ENCODE measurements around the gene FAM53A.
"Not testable (repeated sequence)": the region's sequence is repeated elsewhere in the genome, so short reads cannot be mapped to it uniquely, and the experiment has no call there.

The FAM53A gene

DNA sequence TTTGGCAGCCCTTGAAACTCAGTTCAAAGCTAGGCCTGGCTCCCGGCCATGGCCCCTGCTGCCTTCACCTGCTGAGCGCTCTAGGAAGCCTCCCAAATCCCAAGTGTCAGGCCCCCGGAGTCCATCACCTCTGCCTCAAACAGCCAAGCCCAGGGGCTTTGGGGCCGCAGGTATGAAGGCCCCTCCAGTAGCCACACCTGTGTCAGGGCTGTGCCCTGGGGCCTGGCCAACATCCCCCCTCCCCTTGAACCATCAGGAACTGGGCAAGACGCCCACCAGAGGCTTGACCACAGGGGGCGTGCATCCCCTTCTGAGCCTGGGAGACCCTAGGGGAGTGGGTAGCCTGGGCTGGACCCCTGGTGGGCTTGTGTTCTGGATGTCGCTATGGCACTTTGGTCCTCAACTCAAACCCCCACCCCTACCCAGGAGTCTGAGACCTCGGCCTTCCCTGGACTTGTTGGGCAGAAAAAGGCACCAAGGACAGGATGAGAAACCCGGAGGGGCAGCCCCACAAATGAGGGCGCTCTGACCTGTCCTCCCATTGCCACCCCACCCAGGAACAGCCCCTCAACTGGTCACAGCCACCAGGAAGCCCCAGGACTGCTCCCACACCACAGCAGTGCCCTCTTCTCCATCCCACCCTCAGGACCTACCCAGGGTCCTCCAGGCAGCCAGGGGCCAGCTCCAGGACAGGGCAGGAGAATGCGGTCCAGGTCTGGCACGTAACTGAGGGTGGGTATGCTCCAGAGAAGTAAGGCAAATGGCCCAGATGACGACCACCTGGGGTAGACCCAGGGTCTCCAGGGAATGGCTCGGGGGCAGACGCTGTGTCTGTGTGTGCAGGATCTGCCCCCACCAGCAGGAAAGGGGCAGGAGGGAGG, 32.2 kb upstream of the FAM53A start:
- DNase-seq = no peak

DNA sequence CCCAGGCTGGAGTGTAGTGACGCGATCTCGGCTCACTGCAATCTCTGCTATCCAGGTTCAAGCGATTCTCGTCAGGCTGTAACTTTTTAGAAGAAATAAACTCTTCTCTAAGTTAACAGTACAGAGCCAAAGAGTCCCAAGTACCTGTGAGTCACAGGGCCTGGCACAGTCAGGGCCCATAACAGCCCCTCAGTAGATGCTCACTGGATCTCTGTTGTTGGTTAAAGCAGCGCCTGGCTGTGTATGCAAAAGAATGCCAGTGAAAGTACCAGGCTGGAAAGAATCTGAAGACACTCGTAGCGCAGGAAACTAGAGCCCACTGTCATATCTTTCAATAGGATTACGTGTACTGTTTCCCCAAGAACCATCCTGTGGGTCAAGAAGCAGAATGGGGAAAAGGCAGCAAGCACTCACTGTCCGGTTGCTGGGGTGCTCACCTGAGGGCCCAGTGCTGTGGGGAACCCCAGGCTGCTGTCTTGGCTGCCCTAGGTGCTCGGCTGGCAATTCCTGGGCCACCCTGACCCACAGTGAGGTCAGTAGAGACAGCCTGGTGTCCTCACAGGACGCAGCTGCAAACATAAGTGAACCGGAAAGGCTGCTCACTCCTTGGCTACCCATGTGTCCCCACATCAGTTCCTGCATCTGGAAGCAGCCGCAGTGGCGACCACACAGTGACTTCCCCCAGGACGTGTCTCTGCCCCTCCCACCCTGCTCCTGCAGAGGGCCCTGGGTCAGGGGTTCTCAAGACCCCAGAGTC, 31.1 kb upstream of the FAM53A start:
- DNase-seq = no peak

DNA sequence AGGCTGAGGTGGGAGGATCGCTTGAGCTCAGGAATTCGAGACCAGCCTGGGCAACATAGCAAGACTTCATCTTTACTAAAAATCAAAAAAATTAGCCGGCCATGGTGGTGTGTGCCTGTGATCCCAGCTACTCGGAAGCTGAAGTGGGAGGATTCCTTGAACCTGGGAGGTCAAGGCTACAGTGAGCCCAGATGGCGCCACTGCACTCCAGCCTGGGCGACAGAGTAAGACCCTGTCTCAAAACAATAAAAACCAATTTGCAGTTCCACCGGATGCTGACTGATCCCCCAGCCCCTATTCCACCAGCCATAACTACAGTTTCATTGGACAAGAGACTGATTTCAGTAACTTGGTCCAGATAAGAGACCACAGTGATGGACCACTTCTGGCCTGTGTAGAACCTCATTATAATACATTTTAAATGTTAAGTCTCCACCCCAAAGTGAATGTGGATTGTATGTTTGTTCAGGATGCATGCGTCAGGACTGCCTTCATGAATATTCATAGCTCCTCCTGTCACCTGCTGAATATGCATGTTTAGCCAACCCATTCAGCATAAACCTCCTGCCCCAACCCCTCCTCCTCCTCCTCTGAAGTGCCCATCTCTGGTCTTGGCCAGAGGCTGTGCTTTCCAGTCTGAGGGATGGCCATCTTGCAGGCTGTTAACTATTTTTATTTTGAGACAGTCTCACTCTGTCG, 30.3 kb upstream of the FAM53A start:
- no peak for DNase-seq

DNA sequence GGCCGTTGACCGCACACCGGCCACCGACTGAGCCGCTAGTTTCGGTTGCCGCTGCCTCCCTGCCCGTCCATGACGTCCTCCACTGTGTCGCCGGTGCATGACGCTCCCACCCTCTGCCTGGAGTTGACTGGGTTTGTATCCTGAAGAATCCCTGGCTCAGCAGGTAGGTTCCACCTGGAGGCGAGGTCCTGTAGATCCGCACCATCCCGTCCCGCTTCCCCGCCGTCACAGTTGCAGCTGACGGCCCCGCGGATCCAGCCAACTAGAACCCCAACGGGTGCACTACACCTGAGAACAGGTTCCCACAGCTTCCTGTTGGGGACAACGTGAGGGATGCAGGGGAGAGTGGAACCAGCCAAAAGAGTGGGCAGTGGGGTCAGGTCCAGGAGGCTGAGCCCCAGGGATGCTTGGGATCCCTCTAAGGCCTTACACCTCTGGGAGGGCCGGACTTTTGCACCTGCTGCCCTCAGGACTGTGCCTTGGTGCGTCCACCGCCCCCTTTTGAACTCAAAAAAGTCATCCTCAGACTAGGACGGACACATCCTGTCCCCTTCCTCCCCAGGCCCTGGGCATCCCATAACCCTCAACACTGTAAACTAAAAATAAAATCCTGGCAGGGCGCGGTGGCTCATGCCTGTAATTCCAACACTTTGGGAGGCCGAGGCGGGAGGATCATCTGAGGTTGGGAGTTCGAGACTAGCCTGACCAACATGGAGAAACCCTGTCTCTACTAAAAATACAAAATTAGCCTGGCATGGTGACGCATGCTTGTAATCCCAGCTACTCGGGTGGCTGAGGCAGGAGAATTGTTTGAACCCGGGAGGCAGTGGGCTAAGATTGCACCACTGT, 29.1 kb upstream of the FAM53A start:
- no peak for DNase-seq

DNA sequence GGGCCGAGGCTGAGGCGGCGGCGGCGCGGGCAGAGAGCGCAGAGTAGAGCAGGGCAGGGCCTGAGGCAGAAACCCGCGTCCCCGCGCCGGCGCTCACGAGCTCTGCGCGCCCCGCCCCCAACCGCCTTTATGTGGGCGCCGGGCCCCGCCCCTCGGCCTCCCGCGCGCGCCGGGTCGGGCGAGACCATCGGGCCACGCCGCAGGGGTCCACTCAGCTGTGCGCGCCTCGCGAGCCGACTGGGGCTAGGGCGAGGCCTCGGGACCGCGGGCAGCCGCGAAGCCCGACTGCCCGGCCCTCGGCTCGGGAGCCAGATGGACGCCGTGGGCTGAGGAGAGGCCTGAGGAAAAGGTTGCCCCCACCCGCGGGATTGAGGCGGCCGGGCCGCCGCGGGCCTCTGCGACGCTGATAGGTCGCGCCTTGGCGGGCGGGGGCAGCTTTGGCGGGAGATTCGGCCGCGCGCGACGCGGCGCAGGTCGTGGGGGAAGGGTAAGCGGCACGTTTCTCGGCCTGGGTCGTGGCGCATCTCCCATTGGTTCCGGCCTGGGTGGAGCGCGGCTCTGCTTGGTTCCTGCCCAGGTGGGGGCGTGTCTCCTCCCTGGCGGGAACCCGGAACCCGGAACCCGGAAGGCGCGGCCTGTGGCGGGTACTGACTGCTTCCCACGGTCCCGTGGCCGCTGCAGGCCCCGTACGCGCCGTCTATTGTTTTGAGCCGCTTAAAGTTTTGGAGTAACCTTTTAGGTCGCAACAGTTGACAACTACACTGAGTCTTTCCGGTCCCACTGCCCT, 28.3 kb upstream of the FAM53A start, which contains the start of gene SLBP:
Gene SLBP (minus strand): TSS at position 104 of the 787 bp plus-strand sequence. CDS start 131 bp downstream, outside the sequence.
- DNase-seq = peak; percentile 56

DNA sequence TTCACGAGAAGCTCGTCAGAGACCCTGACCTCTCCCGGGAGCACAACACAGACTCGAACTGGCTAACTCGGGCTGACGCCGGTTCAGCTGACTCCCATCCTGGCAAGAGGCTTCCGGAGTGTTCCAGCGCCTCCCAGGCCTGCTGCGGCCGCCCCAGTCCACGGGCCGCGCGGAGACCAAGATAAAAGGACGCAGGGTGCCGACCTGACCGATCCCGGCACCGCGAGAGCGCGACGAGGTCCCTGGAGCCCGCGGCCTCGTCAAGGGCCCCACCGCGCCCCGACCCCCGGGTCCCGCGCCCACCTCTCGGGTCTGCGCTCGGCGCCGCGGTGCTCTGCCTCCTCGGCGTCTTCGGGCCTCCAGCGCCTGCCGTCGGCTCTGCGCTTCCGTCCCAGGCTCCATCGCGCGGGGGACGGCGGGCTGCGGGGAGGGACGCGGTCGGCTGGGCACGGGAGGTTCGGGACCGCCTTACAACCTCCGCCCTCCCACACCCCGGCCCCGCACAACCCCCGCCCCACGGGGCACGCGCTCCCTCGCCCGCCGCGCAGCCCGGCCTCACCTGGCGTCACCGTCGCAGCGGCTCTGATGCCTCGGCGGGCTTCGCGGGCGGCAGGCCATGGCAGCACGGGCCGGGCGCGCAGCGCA, 27.6 kb upstream of the FAM53A start:
- no peak for DNase-seq

DNA sequence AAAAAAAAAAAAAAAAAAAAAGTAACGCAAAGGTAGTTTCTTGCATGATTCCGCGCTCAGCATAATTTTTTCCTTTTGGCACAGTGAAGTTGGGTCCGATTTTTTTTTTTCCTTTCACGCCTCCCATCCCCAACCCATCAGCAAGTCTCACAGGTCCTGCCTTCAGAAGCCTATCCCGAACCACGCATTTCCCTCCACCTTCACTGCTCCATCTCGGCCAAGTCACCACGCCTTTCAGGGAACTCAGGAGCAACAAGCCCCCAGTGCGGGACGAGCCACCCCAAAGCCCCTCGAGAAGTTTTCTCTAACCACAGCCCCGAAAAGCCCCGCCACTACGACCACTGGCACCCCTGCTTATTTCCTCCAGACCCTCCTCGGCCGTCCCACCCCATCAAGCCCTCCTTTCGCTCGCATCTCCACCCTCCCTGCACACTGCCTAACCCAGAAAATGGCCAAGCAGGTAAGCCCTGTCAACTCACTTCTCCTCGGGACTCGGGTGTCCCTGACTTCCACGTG, 27.0 kb upstream of the FAM53A start:
- no peak for DNase-seq

DNA sequence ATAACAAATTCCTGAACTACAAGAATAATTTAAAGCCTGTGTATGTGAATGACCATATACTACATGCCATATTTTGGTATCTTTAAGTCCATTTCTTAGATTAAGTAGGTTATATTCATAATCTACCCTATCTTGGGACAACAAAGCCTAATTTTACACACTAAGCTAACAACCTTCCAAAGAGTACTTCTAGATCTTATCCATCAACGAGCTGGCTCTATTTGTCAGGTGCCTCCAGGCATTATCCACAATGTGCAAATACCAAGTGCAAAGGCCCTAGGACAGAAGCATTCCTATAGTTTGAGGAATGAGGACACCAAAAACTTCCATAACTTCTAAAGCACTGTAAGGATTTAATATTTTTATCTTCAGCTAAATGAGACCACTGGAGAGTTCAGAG, 24.5 kb upstream of the FAM53A start:
- no peak for DNase-seq

DNA sequence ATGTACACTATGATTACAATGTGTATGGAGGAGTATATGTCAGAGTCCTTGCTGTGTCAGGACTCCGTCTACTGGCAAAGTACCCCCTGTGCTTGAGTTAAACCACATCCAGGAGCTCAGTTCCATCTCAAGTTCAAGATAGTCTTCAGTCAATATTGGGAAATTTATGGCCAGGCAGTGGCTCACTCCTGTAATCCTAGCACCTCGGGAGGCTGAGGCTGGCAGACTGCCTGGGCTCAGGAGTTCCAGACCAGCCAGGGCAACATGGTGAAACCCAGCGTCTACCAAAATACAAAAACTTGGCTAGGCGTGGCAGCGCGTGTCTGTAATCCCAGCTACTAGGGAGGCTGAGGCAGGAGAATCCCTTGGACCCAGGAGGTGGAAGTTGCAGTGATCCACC, 22.2 kb upstream of the FAM53A start:
- no peak for DNase-seq

DNA sequence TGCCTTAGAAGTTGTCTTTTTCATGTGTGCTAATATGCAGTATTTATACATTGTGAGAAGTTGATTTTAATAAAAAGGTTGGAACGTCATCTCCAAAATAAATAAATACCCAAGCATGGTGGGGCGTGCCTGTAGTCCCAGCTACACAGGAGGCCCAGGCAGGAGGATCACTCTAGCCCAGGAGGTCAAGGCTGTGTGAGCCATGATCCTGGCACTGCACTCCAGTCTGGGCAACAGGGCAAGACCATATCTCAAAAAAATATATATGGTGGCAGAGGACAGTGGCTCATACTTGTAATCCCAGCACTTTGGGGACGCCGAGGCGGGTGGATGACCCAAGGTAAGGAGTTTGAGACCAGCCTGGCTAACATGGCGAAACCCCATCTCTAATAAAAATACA, 21.6 kb upstream of the FAM53A start:
- DNase-seq = no peak

DNA sequence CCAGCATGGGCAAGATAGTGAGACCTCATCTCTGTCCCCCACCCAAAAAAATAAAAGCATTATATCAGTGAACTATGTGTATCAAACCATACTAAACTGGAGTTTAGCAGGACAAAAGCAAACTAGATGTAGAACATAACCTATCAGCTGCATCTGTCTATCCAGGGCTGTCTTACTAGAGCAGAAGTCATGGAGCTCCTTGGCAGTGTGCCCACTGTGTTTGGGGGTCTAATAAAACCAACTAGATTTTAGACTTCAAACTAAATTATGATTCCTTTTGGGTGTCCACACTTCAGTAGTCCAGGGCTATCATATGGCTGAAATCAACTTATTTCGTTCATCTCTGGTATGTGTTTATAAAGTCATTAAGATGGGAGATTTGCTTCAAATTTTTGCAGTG, 19.8 kb upstream of the FAM53A start:
- DNase-seq = no peak

DNA sequence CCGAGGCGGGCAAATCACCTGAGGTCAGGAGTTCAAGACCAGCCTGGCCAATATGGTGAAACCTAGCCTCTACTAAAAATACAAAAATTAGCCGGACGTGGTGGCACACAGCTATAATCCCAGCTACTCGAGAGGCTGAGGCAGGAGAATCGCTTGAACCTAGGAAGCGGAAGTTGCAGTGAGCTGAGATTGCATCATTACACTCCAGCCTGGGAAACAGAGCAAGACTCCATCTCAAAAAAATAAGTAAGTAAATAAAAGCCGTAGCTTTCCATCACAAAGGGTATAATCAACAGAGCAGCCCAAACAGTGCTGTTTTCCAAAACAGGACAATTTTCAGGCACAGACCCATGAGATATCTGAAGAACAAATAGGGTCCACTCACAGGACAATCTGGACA, 17.6 kb upstream of the FAM53A start:
- DNase-seq = not testable (repeated sequence)

DNA sequence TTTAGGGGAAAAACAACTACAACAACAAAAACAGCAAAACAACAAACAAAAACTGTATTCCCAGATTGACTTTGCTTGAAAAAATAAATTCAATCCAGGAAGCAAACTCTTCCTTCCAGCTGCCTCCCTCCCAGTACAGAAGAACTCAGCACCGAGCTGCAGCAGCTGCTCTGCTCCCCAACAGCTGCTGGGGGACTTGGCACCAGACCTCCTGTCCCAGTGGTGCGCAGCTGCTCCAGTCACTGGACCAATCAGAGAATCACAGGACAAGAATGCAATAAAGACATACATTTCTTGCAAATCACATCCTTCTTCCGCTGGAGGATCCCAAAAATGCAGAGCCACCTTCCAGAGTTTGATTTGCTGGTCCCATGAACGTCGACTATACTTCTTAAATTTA, 11.8 kb upstream of the FAM53A start:
- no peak for DNase-seq

DNA sequence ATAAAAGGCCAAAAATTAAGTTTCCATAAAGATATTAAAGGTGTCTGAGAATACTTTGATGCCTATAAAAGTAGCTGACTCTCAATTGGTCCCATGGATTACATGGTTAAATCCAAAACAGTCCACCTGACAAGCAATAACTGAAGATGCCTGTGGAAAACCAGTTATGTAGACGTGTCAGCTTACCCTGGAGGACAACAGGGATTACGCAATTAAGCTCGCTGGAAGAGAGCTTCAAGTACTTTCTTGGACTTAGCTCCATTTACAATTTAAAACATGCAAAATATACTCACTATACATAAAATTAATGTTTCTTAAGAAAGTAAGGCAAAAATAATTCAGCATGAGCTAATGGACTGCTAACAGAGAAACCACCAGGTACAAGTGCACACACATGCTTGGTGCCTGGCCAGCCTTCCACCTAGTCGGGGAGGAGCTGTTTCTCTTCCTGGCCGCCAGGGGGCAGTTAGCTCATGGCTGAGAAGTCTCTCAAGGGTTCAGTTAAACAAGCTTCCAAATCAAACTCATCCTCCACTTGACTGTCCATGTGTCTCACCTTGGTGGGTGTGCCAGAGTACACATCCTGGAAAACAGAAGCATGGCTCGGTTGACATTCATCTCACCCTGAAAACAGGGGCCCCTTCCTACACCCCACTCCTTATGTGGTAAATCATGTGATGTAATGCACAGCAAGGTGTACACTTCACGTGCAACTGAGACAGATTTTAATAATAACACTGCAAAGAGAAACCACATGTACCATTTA, 9.2 kb upstream of the FAM53A start:
- DNase-seq = no peak

DNA sequence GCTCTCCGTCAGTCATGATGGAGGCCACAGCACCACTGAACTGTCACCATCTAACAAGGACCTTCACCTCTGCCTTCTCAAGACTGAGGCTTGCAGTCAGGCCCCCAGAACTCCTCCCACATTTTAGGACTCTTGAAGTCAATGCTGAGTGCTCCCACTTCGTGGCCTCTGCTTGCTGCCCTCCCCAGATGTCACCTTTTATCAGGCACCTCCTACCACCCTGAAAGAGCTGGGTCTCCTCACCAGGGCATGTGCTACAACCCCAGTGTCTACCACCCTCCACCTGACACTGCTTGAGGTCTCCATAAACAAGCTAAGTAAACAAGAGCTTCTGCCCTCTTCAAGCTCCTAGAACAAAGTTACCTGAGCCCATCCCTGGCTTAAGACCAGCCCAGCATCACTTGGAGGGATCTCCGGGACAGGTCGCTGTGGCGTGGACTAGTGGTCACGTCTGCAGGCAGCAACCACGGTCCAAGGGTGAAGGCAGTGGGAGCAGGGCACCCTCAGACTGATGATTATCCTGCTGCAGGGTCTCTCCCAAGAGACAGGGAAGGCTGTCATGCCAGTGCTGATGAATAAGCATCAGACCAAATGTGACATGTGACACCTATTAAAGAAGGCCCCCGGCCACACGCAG, 7.7 kb upstream of the FAM53A start:
- no peak for DNase-seq

DNA sequence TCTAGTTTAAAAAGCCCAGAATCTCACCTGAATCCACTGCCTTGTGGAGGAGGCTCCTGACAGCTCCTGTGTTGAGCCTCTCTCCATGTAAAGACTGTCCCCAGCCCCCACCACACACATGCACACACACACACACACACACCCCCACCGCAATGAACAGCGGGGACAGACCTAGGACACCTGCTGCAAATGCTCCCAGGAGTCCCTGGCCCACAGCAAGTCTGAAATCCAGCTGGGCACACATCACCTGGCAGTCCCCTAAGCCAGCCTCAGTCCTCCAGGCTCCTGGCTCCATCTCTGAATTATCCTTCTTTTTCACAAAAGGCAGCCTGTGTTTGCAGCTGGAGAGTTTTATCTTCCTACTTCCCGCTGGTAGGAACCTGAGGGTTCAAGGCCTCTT, 6.6 kb upstream of the FAM53A start:
- no peak for DNase-seq

DNA sequence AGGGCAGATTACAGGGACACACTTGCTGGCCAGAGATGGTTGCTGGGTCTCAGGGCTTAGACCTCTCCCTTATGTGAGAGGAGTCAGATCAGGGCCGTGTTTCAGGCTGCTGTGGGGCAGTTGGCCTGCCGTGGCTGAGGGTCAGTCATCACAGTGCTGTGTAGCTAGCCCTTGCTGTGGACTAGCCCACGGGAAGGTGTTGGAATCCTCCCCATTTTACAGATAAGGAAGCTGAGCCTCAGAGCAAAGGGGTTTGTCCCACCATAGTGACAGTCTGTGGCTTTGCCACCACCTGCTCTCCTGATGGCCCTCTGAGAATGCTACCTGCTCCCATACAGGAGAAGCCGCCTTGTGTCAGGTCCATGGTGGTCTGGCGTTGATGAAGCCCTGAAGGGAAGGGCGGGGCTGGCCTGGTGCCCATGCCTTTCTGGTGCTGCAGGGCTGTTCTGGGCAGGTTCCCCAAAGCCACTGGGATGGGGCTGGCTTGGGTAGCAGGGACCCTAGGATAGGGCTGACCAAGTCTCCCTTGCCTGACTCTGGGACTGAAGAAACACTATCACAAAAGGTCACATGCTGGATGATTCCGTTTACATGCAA, 2.4 kb upstream of the FAM53A start:
- DNase-seq = no peak

DNA sequence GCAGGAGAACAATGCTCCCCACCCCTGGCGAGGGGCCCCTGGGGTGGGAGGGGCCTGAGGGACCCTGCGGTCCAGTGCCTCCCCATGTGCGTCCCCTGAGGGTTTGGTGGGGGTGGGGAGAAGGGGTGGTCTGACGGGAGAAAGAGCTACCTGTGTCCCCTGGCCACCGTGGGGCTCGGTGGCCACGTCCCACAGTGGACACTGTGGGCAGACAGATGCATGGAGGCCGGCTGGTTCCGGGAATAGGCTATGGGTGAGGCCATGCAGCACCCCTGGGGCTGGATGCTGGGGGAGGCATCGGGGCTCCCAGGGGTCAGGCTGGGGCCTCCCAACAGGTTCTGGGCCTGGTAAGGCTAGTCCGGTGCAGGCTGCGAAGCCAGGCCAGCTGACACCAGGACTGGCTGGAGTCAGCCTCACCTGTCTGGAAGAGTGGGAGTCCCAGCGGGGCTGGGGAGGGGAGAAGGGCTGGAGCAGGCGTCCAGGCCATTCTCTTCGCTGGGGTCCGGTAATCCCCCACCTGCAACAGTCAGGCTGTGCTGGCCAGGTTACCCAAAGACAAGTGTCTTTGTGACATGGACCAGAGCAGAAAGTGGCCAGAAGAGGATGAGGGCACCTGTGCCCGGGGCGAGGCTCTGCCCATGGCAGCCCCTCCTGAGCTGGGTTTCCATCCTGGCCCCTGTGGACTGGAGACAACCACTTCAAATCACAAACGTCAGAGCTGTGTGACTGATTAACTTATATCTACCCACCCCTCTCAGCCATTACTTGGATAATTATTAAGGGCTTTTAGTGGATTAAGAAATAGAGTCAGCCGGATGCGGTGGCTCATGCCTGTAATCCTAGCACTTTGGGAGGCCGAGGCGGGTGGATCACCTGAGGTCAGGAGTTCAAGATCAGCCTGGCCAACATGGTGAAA, 1.4 kb upstream of the FAM53A start:
- DNase-seq = no peak

All from NCI-H524 treated with DMSO at 0.1 percent for 48 hours (cell line).